Esophagus muscularis mucosa (tissue), 4 donors: ENCODE measurements around the gene SLC8A1.

Experiments used
- EP300 ChIP-seq: sonication (generic); formaldehyde crosslinking; IDR thresholded peaks from one replicate; pipeline ENCODE4 v1.6.1; 2017; ENCODE audit warnings: antibody characterized with exemption
- POLR2A ChIP-seq: fragments of 450-650 bp; IDR thresholded peaks from one replicate; pipeline ENCODE4 v1.6.1; 2017; ENCODE audit warnings: antibody characterized with exemption, moderate library complexity, mild to moderate bottlenecking, low read depth
- POLR2AphosphoS5 ChIP-seq, 2 donors: sonication (generic); formaldehyde crosslinking; IDR thresholded peaks; one replicate each; pipeline ENCODE4 v1.6.1; 2017; ENCODE audit warnings: antibody characterized with exemption in 2 of 2
- TF ChIP-seq, protein P1 (sequence below), 3 experiments: fragments of 200-600 bp in 2 of 3; fragments of 450-650 bp in 1 of 3; sonication (generic) in 2 of 3; IDR thresholded peaks; one replicate each; pipeline ENCODE4 v1.5.1; 2017 to 2019; ENCODE audit warnings: antibody characterized with exemption in 3 of 3, mild to moderate bottlenecking in 2 of 3, moderate library complexity in 1 of 3

DNA sequence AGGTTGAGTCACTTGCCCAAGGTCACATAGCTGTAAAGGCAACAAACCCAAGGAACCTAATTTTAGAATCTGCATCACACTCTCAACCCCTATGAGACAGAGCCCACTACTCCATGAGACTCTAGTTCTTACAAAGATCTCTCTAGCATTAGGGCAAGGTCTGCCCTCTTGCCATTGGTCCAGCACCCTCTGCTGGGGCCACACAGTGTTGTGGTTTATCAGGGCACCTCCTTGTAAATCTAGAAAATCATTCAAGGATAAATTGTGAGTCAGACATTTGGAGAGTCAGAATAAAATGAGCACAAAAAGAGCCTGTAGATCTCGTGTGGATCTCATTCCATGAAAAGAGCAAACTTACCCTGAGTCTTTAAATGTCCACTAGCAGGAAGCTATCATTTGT is 91.2 kb downstream of the SLC8A1 start:
- TF ChIP-seq POLR2AphosphoS5 (IDR thresholded peaks at IDR 0.05), result no peak
- TF ChIP-seq POLR2A, result no peak
- TF ChIP-seq, protein P1, sequence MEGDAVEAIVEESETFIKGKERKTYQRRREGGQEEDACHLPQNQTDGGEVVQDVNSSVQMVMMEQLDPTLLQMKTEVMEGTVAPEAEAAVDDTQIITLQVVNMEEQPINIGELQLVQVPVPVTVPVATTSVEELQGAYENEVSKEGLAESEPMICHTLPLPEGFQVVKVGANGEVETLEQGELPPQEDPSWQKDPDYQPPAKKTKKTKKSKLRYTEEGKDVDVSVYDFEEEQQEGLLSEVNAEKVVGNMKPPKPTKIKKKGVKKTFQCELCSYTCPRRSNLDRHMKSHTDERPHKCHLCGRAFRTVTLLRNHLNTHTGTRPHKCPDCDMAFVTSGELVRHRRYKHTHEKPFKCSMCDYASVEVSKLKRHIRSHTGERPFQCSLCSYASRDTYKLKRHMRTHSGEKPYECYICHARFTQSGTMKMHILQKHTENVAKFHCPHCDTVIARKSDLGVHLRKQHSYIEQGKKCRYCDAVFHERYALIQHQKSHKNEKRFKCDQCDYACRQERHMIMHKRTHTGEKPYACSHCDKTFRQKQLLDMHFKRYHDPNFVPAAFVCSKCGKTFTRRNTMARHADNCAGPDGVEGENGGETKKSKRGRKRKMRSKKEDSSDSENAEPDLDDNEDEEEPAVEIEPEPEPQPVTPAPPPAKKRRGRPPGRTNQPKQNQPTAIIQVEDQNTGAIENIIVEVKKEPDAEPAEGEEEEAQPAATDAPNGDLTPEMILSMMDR (IDR thresholded peaks at IDR 0.05), result no peak
- no peak for TF ChIP-seq EP300
